Adrenal gland (tissue), 12 donors: Measurements from ENCODE around the gene HDAC4. TPM values are rescaled to one million over a fixed set of nuclear protein-coding genes. Genes with fewer than 3 reads are reported as not detected.

Experiments
- DNase-seq, 7 donors: peaks; one replicate each; pipeline ENCODE4 v3.0.0-alpha.2; 2019 to 2020
- H3K27ac ChIP-seq, 5 donors: fragments of 200-600 bp; sonication (generic) in 4 of 5; 1 replicate in 3 of 5; 2 replicates in 2 of 5; pipeline versions ENCODE4 v1.5.1 to v1.8.0; 2016 to 2020; ENCODE audit warnings: mild to moderate bottlenecking in 1 of 5
- H3K27me3 ChIP-seq: fragments of 200-600 bp; 2 replicates; pipeline ENCODE4 v1.8.0; 2021
- H3K36me3 ChIP-seq, 2 donors: fragments of 200-600 bp; replicated peaks in 1 of 2; 1 replicate in 1 of 2; 2 replicates in 1 of 2; pipeline versions ENCODE4 v1.5.1 to v1.8.0; 2018 to 2022
- H3K4me1 ChIP-seq, 2 donors: fragments of 200-600 bp; replicated peaks in 1 of 2; 1 replicate in 1 of 2; 2 replicates in 1 of 2; pipeline versions ENCODE4 v1.5.1 to v1.8.0; 2018 to 2021
- H3K4me3 ChIP-seq, 4 donors: fragments of 200-600 bp; sonication (generic) in 3 of 4; one replicate each; pipeline ENCODE4 v1.5.1; 2016 to 2018
- H3K9me3 ChIP-seq, 3 donors: fragments of 200-600 bp; sonication (generic) in 1 of 3; replicated peaks in 1 of 3; 1 replicate in 2 of 3; 2 replicates in 1 of 3; pipeline versions ENCODE4 v1.5.1 to v1.8.0; 2016 to 2021
- CTCF ChIP-seq, 6 experiments: fragments of 450-650 bp in 4 of 6; fragments of 200-600 bp in 2 of 6; sonication (generic) in 1 of 6; IDR thresholded peaks; 1 replicate in 5 of 6; 2 replicates in 1 of 6; pipeline versions ENCODE4 v1.5.1 to v1.8.0; 2016 to 2021; ENCODE audit warnings: antibody characterized with exemption in 6 of 6, mild to moderate bottlenecking in 2 of 6, moderate library complexity in 1 of 6
- POLR2A ChIP-seq, 2 donors: fragments of 450-650 bp; IDR thresholded peaks; one replicate each; pipeline ENCODE4 v1.6.1; 2017; ENCODE audit warnings: antibody characterized with exemption in 2 of 2, mild to moderate bottlenecking in 2 of 2, moderate library complexity in 1 of 2
- WGBS, 4 donors: extraction: QIAGEN DNeasy Blood & Tissue Kit in 2 of 4; methylation state at CpG; one replicate each; pipeline versions ENCODE4 v1.1.5 to v1.1.7; 2013 to 2017; 5-methylcytosine and 5-hydroxymethylcytosine counted together
- intact Hi-C, 2 donors: fragments of 100-400 bp; cut with DNase I; formaldehyde crosslinking; loops; one replicate each; pipeline versions ENCODE4 v1.14.1 to v1.15.0; 2022 to 2023
- polyA plus RNA-seq, 3 donors: library from polyadenylated mRNA; stranded (reverse); fragments of 200-250 nt in 2 of 3; fragments of 350-450 nt in 1 of 3; fragmentation: Illumina TruSeq in 1 of 3; extraction: RNeasy Lipid Tissue Mini Kit (QIAGEN cat#74804) in 1 of 3; gene quantifications; one replicate each; pipeline ENCODE4 v1.2.3, GENCODE V29; 2013 to 2014
- total RNA-seq, 9 donors: library from RNA; depleted of rRNA in 4 of 9; stranded (reverse); fragments of >200 nt in 4 of 9; fragments of 120-200 nt in 1 of 9; fragmentation: NEBNext Ultra II Directional in 1 of 9; extraction: Animal tissue kit (Norgen Biotek cat#: 25700) in 1 of 9; gene quantifications; one replicate each; pipeline versions ENCODE4 v1.1.0 to v1.2.4, GENCODE V29; 2013 to 2023
- donor health status: healthy with polysubstance abuse.
- donor health status: Bipolar disorder and iron deficiency.
- donor health status: DM: yes; HTN: yes; CAD: no.
- donor health status: DM: no; HTN: no; CAD: no.
- donor health status: DM: no; HTN: no; CAD: no.
- donor health status: DM: yes; HTN: yes; CAD: no.

Gene HDAC4
- total and polyA plus RNA-seq, 12 donors, result 8.3 to 88.9 (median 28.7) TPM

- WGBS, 4 donors, result 72 to 86% (median 78%) methylated on average over 5 of the region's 5 CpGs
- H3K36me3 ChIP-seq, result no peaks in the 10 kb centered on the region
- TF ChIP-seq CTCF (IDR thresholded peaks at IDR 0.05), result no peak
- TF ChIP-seq POLR2A (IDR thresholded peaks at IDR 0.05), result no peak
- no peak for DNase-seq
- intact Hi-C loops, result no loop called here
- H3K9me3 ChIP-seq, result no peaks in the 10 kb centered on the region
- H3K27ac ChIP-seq, result no peak overlapping the region
- H3K27me3 ChIP-seq, result no peaks in the 10 kb centered on the region
- H3K4me3 ChIP-seq, result no peak overlapping the region
- H3K4me1 ChIP-seq, result no peaks in the 10 kb centered on the region
Observed at GRCh38 chr2:239431536-239431935, 30.7 kb upstream of the HDAC4 start.

GRCh38 chr2:239429473-239430350, 28.9 kb upstream of the HDAC4 start:
- Histone ChIP-seq H3K36me3 (no peaks in the 10 kb centered on the region), H3K4me3 (no peak overlapping the region), H3K4me1 (no peaks in the 10 kb centered on the region), H3K27ac (no peak overlapping the region), H3K27me3 (no peaks in the 10 kb centered on the region), H3K9me3 (no peaks in the 10 kb centered on the region)
- intact Hi-C loops, result no loop called here
- 67 to 76% (median 74%) methylated on average over 11 to 12 of the region's 12 CpGs for WGBS, 4 donors
- DNase-seq, result no peak
- no peak for TF ChIP-seq CTCF (IDR thresholded peaks at IDR 0.05)
- no peak for TF ChIP-seq POLR2A (IDR thresholded peaks at IDR 0.05)

- Histone ChIP-seq H3K27me3 (no peaks in the 10 kb centered on the region), H3K4me3 (no peak overlapping the region), H3K36me3 (no peaks in the 10 kb centered on the region), H3K27ac (no peak overlapping the region), H3K4me1 (no peaks in the 10 kb centered on the region), H3K9me3 (no peaks in the 10 kb centered on the region)
- no peak for DNase-seq
- 80 to 89% (median 86%) methylated on average over 2 to 10 of the region's 10 CpGs for WGBS, 4 donors
- intact Hi-C loops, result no loop called here
- no peak for TF ChIP-seq POLR2A (IDR thresholded peaks at IDR 0.05)
Observed at GRCh38 chr2:239425631-239426030, 24.8 kb upstream of the HDAC4 start.

- Histone ChIP-seq H3K4me1 (no peaks in the 10 kb centered on the region), H3K36me3 (no peaks in the 10 kb centered on the region), H3K27ac (no peak overlapping the region), H3K27me3 (no peaks in the 10 kb centered on the region), H3K9me3 (no peaks in the 10 kb centered on the region), H3K4me3 (no peak overlapping the region)
- intact Hi-C loops, result no loop called here
- WGBS, 4 donors, result 85 to 92% (median 89%) methylated on average over 4 to 11 of the region's 11 CpGs
- TF ChIP-seq CTCF (IDR thresholded peaks at IDR 0.05) (no peak), POLR2A (IDR thresholded peaks at IDR 0.05) (no peak)
- no peak for DNase-seq
Observed at GRCh38 chr2:239424337-239425045, 23.7 kb upstream of the HDAC4 start.
